ENCODE measurements around the gene DFFB. TPM values are rescaled to one million over a fixed set of nuclear protein-coding genes. Genes with fewer than 3 reads are reported as not detected.

DFFB gene
- total RNA-seq, 1 donor from 2014 or later, result 11.3 TPM

- Mint-ChIP-seq H3K27me3 (ENCODE audit: low read depth) (no peaks in the 10 kb centered on the region), H3K4me1 (no peaks in the 10 kb centered on the region), H3K9me3 (no peaks in the 10 kb centered on the region), H3K27ac (ENCODE audit: unreplicated experiment) (no peak overlapping the region), H3K36me3 (ENCODE audit: low read depth) (peaks cover 12% of the 10 kb centered on the region), H3K4me3 (no peak overlapping the region)
- no peak for DNase-seq (ENCODE audit: low read depth, low spot score)
- TF ChIP-seq, protein P1, sequence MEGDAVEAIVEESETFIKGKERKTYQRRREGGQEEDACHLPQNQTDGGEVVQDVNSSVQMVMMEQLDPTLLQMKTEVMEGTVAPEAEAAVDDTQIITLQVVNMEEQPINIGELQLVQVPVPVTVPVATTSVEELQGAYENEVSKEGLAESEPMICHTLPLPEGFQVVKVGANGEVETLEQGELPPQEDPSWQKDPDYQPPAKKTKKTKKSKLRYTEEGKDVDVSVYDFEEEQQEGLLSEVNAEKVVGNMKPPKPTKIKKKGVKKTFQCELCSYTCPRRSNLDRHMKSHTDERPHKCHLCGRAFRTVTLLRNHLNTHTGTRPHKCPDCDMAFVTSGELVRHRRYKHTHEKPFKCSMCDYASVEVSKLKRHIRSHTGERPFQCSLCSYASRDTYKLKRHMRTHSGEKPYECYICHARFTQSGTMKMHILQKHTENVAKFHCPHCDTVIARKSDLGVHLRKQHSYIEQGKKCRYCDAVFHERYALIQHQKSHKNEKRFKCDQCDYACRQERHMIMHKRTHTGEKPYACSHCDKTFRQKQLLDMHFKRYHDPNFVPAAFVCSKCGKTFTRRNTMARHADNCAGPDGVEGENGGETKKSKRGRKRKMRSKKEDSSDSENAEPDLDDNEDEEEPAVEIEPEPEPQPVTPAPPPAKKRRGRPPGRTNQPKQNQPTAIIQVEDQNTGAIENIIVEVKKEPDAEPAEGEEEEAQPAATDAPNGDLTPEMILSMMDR (conservative IDR thresholded peaks at IDR 0.05), result no peak
Observed at GRCh38 chr1:3865606-3866160, 8.4 kb downstream of the DFFB start.

DNA sequence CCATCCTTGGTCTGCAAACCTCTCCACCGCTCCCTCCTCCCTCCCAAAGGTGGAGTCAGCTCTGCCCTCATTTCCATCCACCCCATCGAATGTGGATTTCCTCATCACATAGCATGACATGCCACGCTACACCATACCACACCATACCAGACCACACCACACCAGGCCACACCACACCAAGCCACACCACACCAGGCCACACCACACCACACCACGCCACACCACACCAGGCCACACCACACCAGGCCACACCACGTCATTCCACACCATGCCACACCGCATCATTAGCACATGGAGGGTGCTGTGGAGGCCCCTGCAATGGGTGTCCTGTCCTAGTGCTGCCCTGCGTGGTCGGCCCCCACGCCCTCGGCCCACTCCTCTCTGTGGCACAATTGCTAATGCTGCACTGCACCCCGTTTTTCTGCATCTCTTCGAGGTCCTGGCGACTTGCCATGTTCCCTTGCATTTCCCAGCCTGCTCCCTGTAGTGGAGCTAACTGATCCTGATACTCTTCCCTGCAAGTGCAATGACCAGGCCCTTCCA, 11.3 kb downstream of the DFFB start:
- Mint-ChIP-seq H3K4me1 (no peaks in the 10 kb centered on the region), H3K27ac (ENCODE audit: unreplicated experiment) (no peak overlapping the region), H3K36me3 (ENCODE audit: low read depth) (peaks cover 14% of the 10 kb centered on the region), H3K27me3 (ENCODE audit: low read depth) (no peaks in the 10 kb centered on the region), H3K4me3 (no peak overlapping the region), H3K9me3 (no peaks in the 10 kb centered on the region)
- DNase-seq (ENCODE audit: low read depth, low spot score), result no peak
- TF ChIP-seq, protein P1 (conservative IDR thresholded peaks at IDR 0.05), result no peak

DNA sequence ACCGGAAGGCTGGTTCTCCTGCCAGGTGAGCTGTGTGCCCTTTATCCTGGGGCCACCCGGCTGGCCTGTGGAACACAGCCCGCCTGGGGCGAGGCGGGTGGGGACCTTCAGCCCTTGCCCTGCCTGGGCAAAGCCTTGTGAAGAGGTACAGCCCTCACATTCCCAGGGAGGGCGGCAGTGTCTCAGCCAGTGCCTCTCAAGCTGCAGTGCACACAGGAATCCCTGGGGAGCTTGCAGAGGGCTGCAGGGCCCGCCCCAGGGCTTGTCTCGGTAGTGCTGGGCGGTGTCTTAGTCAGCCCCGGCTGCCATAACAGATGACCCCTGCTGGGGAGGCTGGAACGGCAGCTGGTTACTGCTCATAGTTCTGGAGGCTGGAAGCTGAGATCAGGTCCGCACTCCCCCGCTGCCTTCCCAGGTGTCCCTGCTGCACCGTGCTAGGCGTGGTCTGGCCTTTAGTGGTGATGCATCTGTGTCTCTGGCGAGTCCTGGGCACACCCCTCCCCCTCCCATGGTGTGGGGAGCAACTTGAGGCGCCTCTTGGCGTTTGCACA, 12.6 kb downstream of the DFFB start:
- Mint-ChIP-seq H3K27me3 (ENCODE audit: low read depth) (no peaks in the 10 kb centered on the region), H3K9me3 (no peaks in the 10 kb centered on the region), H3K36me3 (ENCODE audit: low read depth) (peaks cover 17% of the 10 kb centered on the region), H3K27ac (ENCODE audit: unreplicated experiment) (no peak overlapping the region), H3K4me1 (no peaks in the 10 kb centered on the region), H3K4me3 (no peak overlapping the region)
- no peak for DNase-seq (ENCODE audit: low read depth, low spot score)
- TF ChIP-seq, protein P1 (conservative IDR thresholded peaks at IDR 0.05), result no peak

DNA sequence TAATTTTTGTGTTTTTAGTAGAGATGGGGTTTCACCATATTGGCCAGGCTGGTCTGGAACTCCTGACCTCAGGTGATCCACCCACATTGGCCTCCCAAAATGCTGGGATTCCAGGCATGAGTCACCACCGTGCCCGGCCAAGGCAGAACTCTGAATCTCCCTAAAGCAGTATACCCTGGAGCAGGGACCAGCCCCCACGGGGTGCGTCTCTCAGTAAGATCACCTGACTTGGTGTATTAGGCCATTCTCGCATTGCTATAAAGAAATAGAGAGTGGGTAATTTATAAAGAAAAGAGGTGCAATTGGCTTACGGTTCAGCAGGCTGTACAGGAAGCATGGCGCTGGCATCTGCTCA, 14.2 kb downstream of the DFFB start:
- Mint-ChIP-seq H3K4me1 (no peaks in the 10 kb centered on the region), H3K36me3 (ENCODE audit: low read depth) (peaks cover 21% of the 10 kb centered on the region), H3K27ac (ENCODE audit: unreplicated experiment) (no peak overlapping the region), H3K9me3 (no peaks in the 10 kb centered on the region), H3K27me3 (ENCODE audit: low read depth) (no peaks in the 10 kb centered on the region), H3K4me3 (no peak overlapping the region)
- TF ChIP-seq, protein P1 (conservative IDR thresholded peaks at IDR 0.05), result no peak
- no peak for DNase-seq (ENCODE audit: low read depth, low spot score)

GRCh38 chr1:3872546-3872945, 15.3 kb downstream of the DFFB start:
- no peaks in the 10 kb centered on the region for H3K27me3 Mint-ChIP-seq (ENCODE audit: low read depth)
- H3K27ac Mint-ChIP-seq (ENCODE audit: unreplicated experiment), result no peak overlapping the region
- no peaks in the 10 kb centered on the region for H3K4me1 Mint-ChIP-seq
- TF ChIP-seq, protein P1 (conservative IDR thresholded peaks at IDR 0.05), result no peak
- H3K9me3 Mint-ChIP-seq, result no peaks in the 10 kb centered on the region
- H3K36me3 Mint-ChIP-seq (ENCODE audit: low read depth), result peaks cover 16% of the 10 kb centered on the region
- H3K4me3 Mint-ChIP-seq, result no peak overlapping the region
- DNase-seq (ENCODE audit: low read depth, low spot score), result no peak

Measured in neural crest cell (in vitro differentiated cells).